HG03520 (cell line): Measurements from ENCODE around the gene FXYD5.

Experiments used
- ATAC-seq: cut with Tn5 transposase; IDR thresholded peaks from one replicate; pipeline ENCODE4 v1.9.1; 2021; ENCODE audit warnings: mild to moderate bottlenecking, moderate library complexity; ENCODE audit not compliant: unreplicated experiment

Gene FXYD5

GRCh38 chr19:35155981-35156672 is 1.6 kb downstream of the FXYD5 start:
- ATAC-seq = no peak

- no peak for ATAC-seq
Measured at GRCh38 chr19:35156673-35157014, 2.1 kb downstream of the FXYD5 start.

GRCh38 chr19:35157431-35157830 is 2.9 kb downstream of the FXYD5 start:
- no peak for ATAC-seq

- no peak for ATAC-seq
Measured at GRCh38 chr19:35159606-35160005, 5.1 kb downstream of the FXYD5 start.

- no peak for ATAC-seq
Measured at GRCh38 chr19:35160629-35161433, 6.3 kb downstream of the FXYD5 start.

- no peak for ATAC-seq
Measured at GRCh38 chr19:35161434-35161743, 6.9 kb downstream of the FXYD5 start.

- ATAC-seq = no peak
Measured at GRCh38 chr19:35162471-35163326, 8.2 kb downstream of the FXYD5 start.

- ATAC-seq = no peak
Measured at GRCh38 chr19:35164418-35164817, 9.9 kb downstream of the FXYD5 start.

- no peak for ATAC-seq
Measured at GRCh38 chr19:35165200-35166058, 10.9 kb downstream of the FXYD5 start.

GRCh38 chr19:35166100-35167063 is 11.8 kb downstream of the FXYD5 start:
- ATAC-seq = no peak

- ATAC-seq = no peak
Measured at GRCh38 chr19:35167251-35168119, 12.9 kb downstream of the FXYD5 start.

GRCh38 chr19:35168196-35168595 is 13.7 kb downstream of the FXYD5 start:
- no peak for ATAC-seq

- no peak for ATAC-seq
Measured at GRCh38 chr19:35169221-35169995, 14.9 kb downstream of the FXYD5 start.

GRCh38 chr19:35170359-35171061 is 16.0 kb downstream of the FXYD5 start:
- ATAC-seq = no peak

GRCh38 chr19:35171730-35172129 is 17.2 kb downstream of the FXYD5 start:
- no peak for ATAC-seq

- no peak for ATAC-seq
Measured at GRCh38 chr19:35174226-35174625, 19.7 kb downstream of the FXYD5 start.

- no peak for ATAC-seq
Measured at GRCh38 chr19:35176181-35176570, 21.6 kb downstream of the FXYD5 start.
